ENCODE measurements around the gene PEAK1.
"Not testable (repeated sequence)": the region's sequence is repeated elsewhere in the genome, so short reads cannot be mapped to it uniquely, and the experiment has no call there.

Gene PEAK1

DNA sequence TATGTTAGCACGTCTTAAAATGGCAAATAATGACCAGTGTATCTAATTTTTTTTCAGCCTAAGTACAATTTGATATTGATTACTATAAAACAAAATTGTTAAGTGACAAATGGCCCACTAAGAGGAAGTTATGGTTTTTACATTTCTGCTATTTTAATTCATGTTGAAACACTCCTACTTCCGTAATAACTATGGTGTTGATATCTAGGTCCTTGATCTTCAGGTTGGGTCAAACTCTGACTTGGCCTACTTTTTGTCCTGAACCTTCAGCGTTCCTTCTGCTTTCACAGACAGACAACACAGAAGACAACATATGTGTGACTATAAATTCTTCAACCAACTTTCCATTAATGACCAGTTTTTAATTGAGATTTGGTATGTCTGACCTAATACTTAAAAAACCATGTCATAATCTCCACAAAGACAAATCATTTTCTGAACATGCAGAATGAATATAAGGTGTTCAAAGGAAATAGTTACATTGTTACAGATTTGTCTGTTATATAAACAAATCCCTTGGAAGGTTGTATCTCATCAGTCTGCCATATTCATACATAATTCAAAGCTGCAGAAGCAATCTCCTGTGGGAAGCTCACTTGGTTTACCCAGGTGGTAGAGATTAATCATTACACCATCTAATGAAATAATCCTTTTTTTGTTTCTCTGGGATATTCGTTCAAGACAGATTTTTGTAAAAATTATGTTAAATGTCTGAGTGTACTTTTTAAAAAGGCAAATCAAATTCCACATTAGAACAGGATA, 256.9 kb downstream of the PEAK1 start:
- TF ChIP-seq CSDC2 (CRISPR knock-in tag; IDR thresholded peaks at IDR 0.05) (no peak), ZC3H10 (CRISPR knock-in tag; IDR thresholded peaks at IDR 0.05) (no peak), OSR1 (CRISPR knock-in tag; IDR thresholded peaks at IDR 0.05) (no peak), ZFP30 (CRISPR knock-in tag; IDR thresholded peaks at IDR 0.05) (no peak), TCF4 (CRISPR knock-in tag; IDR thresholded peaks at IDR 0.05; ENCODE audit: borderline replicate concordance) (no peak), ESRRG (CRISPR knock-in tag; IDR thresholded peaks at IDR 0.05) (no peak), ARNTL (CRISPR knock-in tag; IDR thresholded peaks at IDR 0.05; ENCODE audit: borderline replicate concordance, low read depth) (no peak), ZFP3 (CRISPR knock-in tag; IDR thresholded peaks at IDR 0.05) (no peak), ZNF8 (CRISPR knock-in tag; IDR thresholded peaks at IDR 0.05) (no peak), RARB (CRISPR knock-in tag; IDR thresholded peaks at IDR 0.05) (no peak), BACH2 (CRISPR knock-in tag; IDR thresholded peaks at IDR 0.05; ENCODE audit: borderline replicate concordance) (no peak), PPARA (CRISPR knock-in tag; IDR thresholded peaks at IDR 0.05; ENCODE audit: borderline replicate concordance) (no peak), TOX (CRISPR knock-in tag; IDR thresholded peaks at IDR 0.05; ENCODE audit: borderline replicate concordance) (no peak), ZNF70 (CRISPR knock-in tag; IDR thresholded peaks at IDR 0.05) (no peak), GLIS3 (CRISPR knock-in tag; IDR thresholded peaks at IDR 0.05) (no peak), SNAI2 (CRISPR knock-in tag; IDR thresholded peaks at IDR 0.05) (no peak), ZNF565 (CRISPR knock-in tag; conservative IDR thresholded peaks at IDR 0.05; ENCODE audit: low read depth) (no peak)
- TF ChIP-seq, protein P1, sequence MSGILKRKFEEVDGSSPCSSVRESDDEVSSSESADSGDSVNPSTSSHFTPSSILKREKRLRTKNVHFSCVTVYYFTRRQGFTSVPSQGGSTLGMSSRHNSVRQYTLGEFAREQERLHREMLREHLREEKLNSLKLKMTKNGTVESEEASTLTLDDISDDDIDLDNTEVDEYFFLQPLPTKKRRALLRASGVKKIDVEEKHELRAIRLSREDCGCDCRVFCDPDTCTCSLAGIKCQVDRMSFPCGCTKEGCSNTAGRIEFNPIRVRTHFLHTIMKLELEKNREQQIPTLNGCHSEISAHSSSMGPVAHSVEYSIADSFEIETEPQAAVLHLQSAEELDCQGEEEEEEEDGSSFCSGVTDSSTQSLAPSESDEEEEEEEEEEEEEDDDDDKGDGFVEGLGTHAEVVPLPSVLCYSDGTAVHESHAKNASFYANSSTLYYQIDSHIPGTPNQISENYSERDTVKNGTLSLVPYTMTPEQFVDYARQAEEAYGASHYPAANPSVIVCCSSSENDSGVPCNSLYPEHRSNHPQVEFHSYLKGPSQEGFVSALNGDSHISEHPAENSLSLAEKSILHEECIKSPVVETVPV (CRISPR knock-in tag; IDR thresholded peaks at IDR 0.05), result no peak
- TF ChIP-seq, protein P2, sequence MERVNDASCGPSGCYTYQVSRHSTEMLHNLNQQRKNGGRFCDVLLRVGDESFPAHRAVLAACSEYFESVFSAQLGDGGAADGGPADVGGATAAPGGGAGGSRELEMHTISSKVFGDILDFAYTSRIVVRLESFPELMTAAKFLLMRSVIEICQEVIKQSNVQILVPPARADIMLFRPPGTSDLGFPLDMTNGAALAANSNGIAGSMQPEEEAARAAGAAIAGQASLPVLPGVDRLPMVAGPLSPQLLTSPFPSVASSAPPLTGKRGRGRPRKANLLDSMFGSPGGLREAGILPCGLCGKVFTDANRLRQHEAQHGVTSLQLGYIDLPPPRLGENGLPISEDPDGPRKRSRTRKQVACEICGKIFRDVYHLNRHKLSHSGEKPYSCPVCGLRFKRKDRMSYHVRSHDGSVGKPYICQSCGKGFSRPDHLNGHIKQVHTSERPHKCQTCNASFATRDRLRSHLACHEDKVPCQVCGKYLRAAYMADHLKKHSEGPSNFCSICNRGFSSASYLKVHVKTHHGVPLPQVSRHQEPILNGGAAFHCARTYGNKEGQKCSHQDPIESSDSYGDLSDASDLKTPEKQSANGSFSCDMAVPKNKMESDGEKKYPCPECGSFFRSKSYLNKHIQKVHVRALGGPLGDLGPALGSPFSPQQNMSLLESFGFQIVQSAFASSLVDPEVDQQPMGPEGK (CRISPR knock-in tag; IDR thresholded peaks at IDR 0.05; ENCODE audit: borderline replicate concordance), result no peak
- TF ChIP-seq, protein P3, sequence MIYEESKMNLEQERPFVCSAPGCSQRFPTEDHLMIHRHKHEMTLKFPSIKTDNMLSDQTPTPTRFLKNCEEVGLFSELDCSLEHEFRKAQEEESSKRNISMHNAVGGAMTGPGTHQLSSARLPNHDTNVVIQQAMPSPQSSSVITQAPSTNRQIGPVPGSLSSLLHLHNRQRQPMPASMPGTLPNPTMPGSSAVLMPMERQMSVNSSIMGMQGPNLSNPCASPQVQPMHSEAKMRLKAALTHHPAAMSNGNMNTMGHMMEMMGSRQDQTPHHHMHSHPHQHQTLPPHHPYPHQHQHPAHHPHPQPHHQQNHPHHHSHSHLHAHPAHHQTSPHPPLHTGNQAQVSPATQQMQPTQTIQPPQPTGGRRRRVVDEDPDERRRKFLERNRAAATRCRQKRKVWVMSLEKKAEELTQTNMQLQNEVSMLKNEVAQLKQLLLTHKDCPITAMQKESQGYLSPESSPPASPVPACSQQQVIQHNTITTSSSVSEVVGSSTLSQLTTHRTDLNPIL (CRISPR knock-in tag; IDR thresholded peaks at IDR 0.05; ENCODE audit: low read depth), result no peak
- no peak for ATAC-seq

DNA sequence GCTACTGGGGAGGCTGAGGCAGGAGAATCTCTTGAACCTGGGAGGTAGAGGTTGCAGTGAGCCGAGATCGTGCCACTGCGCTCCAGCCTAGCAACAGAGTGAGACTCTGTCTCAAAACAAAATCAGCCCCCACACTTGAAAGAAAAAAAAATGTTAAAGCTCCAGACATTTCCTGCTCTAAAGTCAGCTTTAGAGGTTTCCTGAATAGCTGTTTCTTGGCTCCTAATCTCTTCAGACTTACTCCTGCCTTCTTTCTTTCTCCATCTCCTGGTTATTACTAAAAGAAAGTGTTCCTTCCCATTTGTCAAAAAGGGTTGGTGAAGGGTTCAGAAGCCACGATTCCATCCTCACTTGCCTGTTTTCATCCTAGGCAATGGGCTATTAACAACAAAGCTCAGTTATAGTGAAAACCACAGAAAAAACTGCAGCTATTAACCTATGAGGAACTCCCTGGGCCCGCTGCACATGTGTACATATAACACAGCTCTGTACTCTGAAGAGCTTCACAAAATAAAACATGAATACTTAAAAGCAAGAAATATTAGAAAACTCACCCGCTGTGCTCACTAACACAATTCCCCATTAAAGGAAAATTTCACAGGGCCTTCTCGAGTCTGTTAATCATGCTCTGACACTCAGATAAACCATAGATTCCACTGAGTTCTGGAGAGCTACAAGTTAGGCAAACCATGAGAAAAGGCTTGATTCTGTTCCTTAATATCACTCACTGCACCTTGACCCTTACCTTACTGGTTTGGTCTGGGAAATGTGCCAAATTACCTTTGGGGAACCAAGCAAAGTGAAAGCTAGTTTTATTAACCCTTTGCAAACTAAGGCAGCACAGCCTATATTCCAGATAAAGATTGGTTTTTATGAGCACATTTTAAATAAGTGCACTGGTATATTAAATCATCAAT, 259.1 kb downstream of the PEAK1 start:
- TF ChIP-seq ZNF8 (CRISPR knock-in tag; IDR thresholded peaks at IDR 0.05) (no peak), ESRRG (CRISPR knock-in tag; IDR thresholded peaks at IDR 0.05) (no peak), ZFP30 (CRISPR knock-in tag; IDR thresholded peaks at IDR 0.05) (no peak), ISL1 (CRISPR knock-in tag; IDR thresholded peaks at IDR 0.05) (no peak), OSR1 (CRISPR knock-in tag; IDR thresholded peaks at IDR 0.05) (no peak), TCF4 (CRISPR knock-in tag; IDR thresholded peaks at IDR 0.05; ENCODE audit: borderline replicate concordance) (no peak), ZFP3 (CRISPR knock-in tag; IDR thresholded peaks at IDR 0.05) (no peak)
- TF ChIP-seq, protein P2 (CRISPR knock-in tag; IDR thresholded peaks at IDR 0.05; ENCODE audit: borderline replicate concordance), result no peak
- ATAC-seq, result no peak; the same call in 2 of the 3 replicates

DNA sequence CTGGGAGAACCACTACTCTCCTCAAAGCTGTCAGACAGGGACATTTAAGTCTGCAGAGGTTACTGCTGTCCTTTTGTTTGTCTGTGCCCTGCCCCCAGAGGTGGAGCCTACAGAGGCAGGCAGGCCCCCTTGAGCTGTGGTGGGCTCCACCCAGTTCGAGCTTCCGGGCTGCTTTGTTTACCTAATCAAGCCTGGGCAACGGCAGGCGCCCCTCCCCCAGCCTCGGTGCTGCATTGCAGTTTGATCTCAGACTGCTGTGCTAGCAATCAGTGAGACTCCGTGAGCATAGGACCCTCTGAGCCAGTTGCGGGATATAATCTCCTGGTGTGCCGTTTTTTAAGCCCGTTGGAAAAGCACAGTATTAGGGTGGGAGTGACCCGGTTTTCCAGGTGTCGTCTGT, 263.9 kb downstream of the PEAK1 start:
- ATAC-seq, result not testable (repeated sequence)

Data from SK-N-SH treated with all-trans-retinoic acid at 6 μM for 48 hours (cell line).